Lower leg skin (tissue), 3 donors: ENCODE measurements around the gene MAML1.

Experiments used
- CTCF ChIP-seq, 3 donors: fragments of 450-650 bp; IDR thresholded peaks; one replicate each; pipeline ENCODE4 v1.5.1; 2016; ENCODE audit warnings: antibody characterized with exemption in 3 of 3, mild to moderate bottlenecking in 3 of 3, moderate library complexity in 2 of 3
- POLR2A ChIP-seq, 2 donors: fragments of 450-650 bp; IDR thresholded peaks; one replicate each; pipeline ENCODE4 v1.6.1; 2016 to 2017; ENCODE audit warnings: antibody characterized with exemption in 2 of 2, mild to moderate bottlenecking in 1 of 2, moderate library complexity in 1 of 2

GRCh38 chr5:179753971-179754370 is 21.3 kb downstream of the MAML1 start:
- no peak for TF ChIP-seq POLR2A (IDR thresholded peaks at IDR 0.05)
- no peak for TF ChIP-seq CTCF (IDR thresholded peaks at IDR 0.05)
